ENCODE measurements around the gene NFU1. TPM values are rescaled to one million over a fixed set of nuclear protein-coding genes. Genes with fewer than 3 reads are reported as not detected.

Gene NFU1
- total and polyA plus RNA-seq, 2 of the 8 experiments (the other 6 are each of a cell fraction or from before 2014, with no cell fraction given) = 18.4 to 45.5 TPM

GRCh38 chr2:69359371-69359770, 77.9 kb downstream of the NFU1 start (continued):
- TF ChIP-seq CHD7 (IDR thresholded peaks at IDR 0.05; ENCODE audit: insufficient replicate concordance, low read length) = no peak
- TF ChIP-seq TCF12 (IDR thresholded peaks at IDR 0.05; ENCODE audit: low read depth, low read length) = no peak
- no peak for TF ChIP-seq ASH2L (IDR thresholded peaks at IDR 0.05; ENCODE audit: low read length)
- TF ChIP-seq SAP30 (IDR thresholded peaks at IDR 0.05; ENCODE audit: insufficient read depth, insufficient replicate concordance, low read length) = no peak
